Neural cell (in vitro differentiated cells): ENCODE data around the gene SERPINI1. TPM values are rescaled to one million over a fixed set of nuclear protein-coding genes. Genes with fewer than 3 reads are reported as not detected.

Experiments used
- H2AFZ ChIP-seq: fragments of 200-600, 300-800 bp; sonication (generic), shearing (Covaris generic); 2 replicates; pipeline ENCODE4 v1.6.0; 2014; ENCODE audit warnings: low read depth, mild to moderate bottlenecking, antibody characterized with exemption, low read length, moderate library complexity
- H3F3A ChIP-seq: fragments of 200-600 bp; shearing (Covaris generic); 2 replicates; pipeline ENCODE4 v1.6.1; 2016; ENCODE audit warnings: mild to moderate bottlenecking, moderate library complexity, mixed read lengths, antibody characterized with exemption, low read length; ENCODE audit not compliant: insufficient read depth, poor library complexity, severe bottlenecking
- H3K27ac ChIP-seq: fragments of 200-600, 300-800 bp; sonication (generic), shearing (Covaris generic); 2 replicates; pipeline ENCODE4 v1.5.1; 2014; ENCODE audit warnings: mild to moderate bottlenecking, low read length, moderate library complexity
- H3K27me3 ChIP-seq: fragments of 300-800, 200-600 bp; sonication (generic), shearing (Covaris generic); 2 replicates; pipeline ENCODE4 v1.6.0; 2014; ENCODE audit warnings: mild to moderate bottlenecking, low read depth, low read length, moderate library complexity; ENCODE audit not compliant: insufficient read depth
- H3K36me3 ChIP-seq: fragments of 300-800, 200-600 bp; sonication (generic), shearing (Covaris generic); 2 replicates; pipeline ENCODE4 v1.5.1; 2014; ENCODE audit warnings: mild to moderate bottlenecking, antibody characterized with exemption, low read length, moderate library complexity; ENCODE audit not compliant: insufficient read depth
- H3K4me2 ChIP-seq: fragments of 300-800, 200-600 bp; sonication (generic), shearing (Covaris generic); 2 replicates; pipeline ENCODE4 v1.6.0; 2014; ENCODE audit warnings: mild to moderate bottlenecking, low read length
- H3K4me3 ChIP-seq: fragments of 300-800, 200-600 bp; sonication (generic), shearing (Covaris generic); 2 replicates; pipeline ENCODE4 v1.5.1; 2014; ENCODE audit warnings: mild to moderate bottlenecking, low read length, moderate library complexity
- H3K79me2 ChIP-seq: fragments of 200-600 bp; shearing (Covaris generic); replicated peaks from 2 replicates; pipeline ENCODE4 v1.6.0; 2014; ENCODE audit warnings: mild to moderate bottlenecking, low read length, moderate library complexity; ENCODE audit not compliant: insufficient read depth
- H3K9ac ChIP-seq: fragments of 300-800, 200-600 bp; sonication (generic), shearing (Covaris generic); 2 replicates; pipeline ENCODE4 v1.6.1; 2016; ENCODE audit warnings: mild to moderate bottlenecking, low read length, mixed read lengths
- H3K9me2 ChIP-seq: fragments of 200-600 bp; shearing (Covaris generic); 2 replicates; pipeline ENCODE4 v1.6.1; 2016; ENCODE audit warnings: mild to moderate bottlenecking, low read length, mixed read lengths; ENCODE audit not compliant: insufficient read depth
- H3K9me3 ChIP-seq: fragments of 200-600, 300-800 bp; sonication (generic), shearing (Covaris generic); 2 replicates; pipeline ENCODE4 v1.6.1; 2016; ENCODE audit warnings: mild to moderate bottlenecking, mixed run types, low read length, moderate library complexity, mixed read lengths
- H4K20me1 ChIP-seq: fragments of 200-600 bp; shearing (Covaris generic); 2 replicates; pipeline ENCODE4 v1.6.1; 2016; ENCODE audit warnings: mild to moderate bottlenecking, mixed run types; ENCODE audit not compliant: insufficient read depth
- EP300 ChIP-seq: fragments of 450-650 bp; conservative IDR thresholded peaks from 2 replicates; pipeline ENCODE4 v1.6.1; 2014; ENCODE audit warnings: antibody characterized with exemption, mild to moderate bottlenecking, moderate library complexity; ENCODE audit not compliant: poor library complexity, severe bottlenecking
- EZH2 ChIP-seq: fragments of 200-600, 300-800 bp; shearing (Covaris generic), sonication (generic); IDR thresholded peaks from 2 replicates; pipeline ENCODE4 v1.6.1; 2014; ENCODE audit warnings: antibody characterized with exemption, low read length, borderline replicate concordance, mild to moderate bottlenecking; ENCODE audit not compliant: insufficient read depth, poor library complexity, severe bottlenecking
- MXI1 ChIP-seq: fragments of 450-650 bp; conservative IDR thresholded peaks from 2 replicates; pipeline ENCODE4 v1.6.1; 2014; ENCODE audit warnings: antibody characterized with exemption, mild to moderate bottlenecking; ENCODE audit not compliant: poor library complexity, severe bottlenecking
- POLR2AphosphoS5 ChIP-seq: IDR thresholded peaks from 2 replicates; pipeline ENCODE4 v1.6.1; 2012
- RAD21 ChIP-seq: fragments of 450-650 bp; conservative IDR thresholded peaks from 2 replicates; pipeline ENCODE4 v1.6.1; 2014; ENCODE audit warnings: antibody characterized with exemption, mild to moderate bottlenecking, moderate library complexity
- SMC3 ChIP-seq: fragments of 450-650 bp; conservative IDR thresholded peaks from 2 replicates; pipeline ENCODE4 v1.6.1; 2014; ENCODE audit warnings: antibody characterized with exemption, mild to moderate bottlenecking, moderate library complexity; ENCODE audit not compliant: poor library complexity
- TAF1 ChIP-seq: IDR thresholded peaks from 2 replicates; pipeline ENCODE4 v1.6.1; 2012; ENCODE audit warnings: low read depth
- polyA plus RNA-seq: library from polyadenylated mRNA; depleted of rRNA; stranded (reverse); fragments of >200 nt; gene quantifications from 2 replicates; pipeline ENCODE4 v1.2.3, GENCODE V29; 2014
- TF ChIP-seq, protein P1 (sequence below): IDR thresholded peaks from 2 replicates; pipeline ENCODE4 v1.6.1; 2012; ENCODE audit warnings: borderline replicate concordance
- TF ChIP-seq, protein P2 (sequence below): fragments of 450-650 bp; IDR thresholded peaks from 2 replicates; pipeline ENCODE4 v1.5.1; 2014; ENCODE audit warnings: antibody characterized with exemption, mild to moderate bottlenecking, moderate library complexity; ENCODE audit not compliant: poor library complexity, severe bottlenecking

Gene SERPINI1
- polyA plus RNA-seq, 1 donor from 2014 or later = 150 TPM

DNA sequence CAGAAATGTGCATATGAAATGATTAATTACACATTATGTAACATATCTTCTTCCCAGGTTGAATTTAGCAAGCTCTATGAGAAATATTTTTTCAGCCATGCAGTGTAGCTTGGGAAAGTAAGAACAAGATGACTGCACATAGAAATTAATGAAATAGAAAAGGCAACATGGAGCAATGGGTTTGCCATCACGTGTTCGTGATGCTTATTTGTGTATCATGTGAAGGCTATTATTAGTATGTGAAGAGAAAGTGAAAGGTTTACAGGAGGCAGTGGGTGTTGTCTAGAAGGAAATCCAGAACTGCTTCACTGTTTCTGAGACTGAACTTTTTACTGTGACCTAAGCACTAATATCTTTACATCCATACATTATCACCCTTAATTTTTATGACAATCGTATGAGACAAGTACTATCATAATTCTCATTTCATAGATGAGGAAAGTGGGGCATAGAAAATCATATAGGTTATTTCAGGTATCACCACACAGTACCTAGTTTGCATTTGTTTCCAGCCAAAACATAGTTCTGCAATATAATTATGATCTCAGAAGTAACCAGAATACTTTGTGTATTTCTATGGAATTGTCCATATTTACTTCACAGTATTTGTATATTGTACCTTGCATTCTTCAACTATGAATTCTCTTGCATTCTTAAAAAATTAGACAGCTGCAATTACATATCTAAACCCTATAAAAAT, 14.9 kb downstream of the SERPINI1 start:
- H3K9ac ChIP-seq = no peak overlapping the region
- H4K20me1 ChIP-seq = no peaks in the 10 kb centered on the region
- no peaks in the 10 kb centered on the region for H3K79me2 ChIP-seq
- no peaks in the 10 kb centered on the region for H3K9me2 ChIP-seq
- H2AFZ ChIP-seq = no peak overlapping the region
- peaks cover 6% of the 10 kb centered on the region for H3F3A ChIP-seq
- H3K27ac ChIP-seq = peak overlapping the region; percentile 71
- no peaks in the 10 kb centered on the region for H3K9me3 ChIP-seq
- H3K4me2 ChIP-seq = peak overlapping the region; percentile 31
- no peaks in the 10 kb centered on the region for H3K27me3 ChIP-seq
- TF ChIP-seq TAF1 (no peak), MXI1 (no peak), POLR2AphosphoS5 (no peak), EP300 (no peak), EZH2 (no peak), SMC3 (no peak), RAD21 (no peak)
- TF ChIP-seq, protein P1, sequence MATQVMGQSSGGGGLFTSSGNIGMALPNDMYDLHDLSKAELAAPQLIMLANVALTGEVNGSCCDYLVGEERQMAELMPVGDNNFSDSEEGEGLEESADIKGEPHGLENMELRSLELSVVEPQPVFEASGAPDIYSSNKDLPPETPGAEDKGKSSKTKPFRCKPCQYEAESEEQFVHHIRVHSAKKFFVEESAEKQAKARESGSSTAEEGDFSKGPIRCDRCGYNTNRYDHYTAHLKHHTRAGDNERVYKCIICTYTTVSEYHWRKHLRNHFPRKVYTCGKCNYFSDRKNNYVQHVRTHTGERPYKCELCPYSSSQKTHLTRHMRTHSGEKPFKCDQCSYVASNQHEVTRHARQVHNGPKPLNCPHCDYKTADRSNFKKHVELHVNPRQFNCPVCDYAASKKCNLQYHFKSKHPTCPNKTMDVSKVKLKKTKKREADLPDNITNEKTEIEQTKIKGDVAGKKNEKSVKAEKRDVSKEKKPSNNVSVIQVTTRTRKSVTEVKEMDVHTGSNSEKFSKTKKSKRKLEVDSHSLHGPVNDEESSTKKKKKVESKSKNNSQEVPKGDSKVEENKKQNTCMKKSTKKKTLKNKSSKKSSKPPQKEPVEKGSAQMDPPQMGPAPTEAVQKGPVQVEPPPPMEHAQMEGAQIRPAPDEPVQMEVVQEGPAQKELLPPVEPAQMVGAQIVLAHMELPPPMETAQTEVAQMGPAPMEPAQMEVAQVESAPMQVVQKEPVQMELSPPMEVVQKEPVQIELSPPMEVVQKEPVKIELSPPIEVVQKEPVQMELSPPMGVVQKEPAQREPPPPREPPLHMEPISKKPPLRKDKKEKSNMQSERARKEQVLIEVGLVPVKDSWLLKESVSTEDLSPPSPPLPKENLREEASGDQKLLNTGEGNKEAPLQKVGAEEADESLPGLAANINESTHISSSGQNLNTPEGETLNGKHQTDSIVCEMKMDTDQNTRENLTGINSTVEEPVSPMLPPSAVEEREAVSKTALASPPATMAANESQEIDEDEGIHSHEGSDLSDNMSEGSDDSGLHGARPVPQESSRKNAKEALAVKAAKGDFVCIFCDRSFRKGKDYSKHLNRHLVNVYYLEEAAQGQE = no peak
- TF ChIP-seq, protein P2, sequence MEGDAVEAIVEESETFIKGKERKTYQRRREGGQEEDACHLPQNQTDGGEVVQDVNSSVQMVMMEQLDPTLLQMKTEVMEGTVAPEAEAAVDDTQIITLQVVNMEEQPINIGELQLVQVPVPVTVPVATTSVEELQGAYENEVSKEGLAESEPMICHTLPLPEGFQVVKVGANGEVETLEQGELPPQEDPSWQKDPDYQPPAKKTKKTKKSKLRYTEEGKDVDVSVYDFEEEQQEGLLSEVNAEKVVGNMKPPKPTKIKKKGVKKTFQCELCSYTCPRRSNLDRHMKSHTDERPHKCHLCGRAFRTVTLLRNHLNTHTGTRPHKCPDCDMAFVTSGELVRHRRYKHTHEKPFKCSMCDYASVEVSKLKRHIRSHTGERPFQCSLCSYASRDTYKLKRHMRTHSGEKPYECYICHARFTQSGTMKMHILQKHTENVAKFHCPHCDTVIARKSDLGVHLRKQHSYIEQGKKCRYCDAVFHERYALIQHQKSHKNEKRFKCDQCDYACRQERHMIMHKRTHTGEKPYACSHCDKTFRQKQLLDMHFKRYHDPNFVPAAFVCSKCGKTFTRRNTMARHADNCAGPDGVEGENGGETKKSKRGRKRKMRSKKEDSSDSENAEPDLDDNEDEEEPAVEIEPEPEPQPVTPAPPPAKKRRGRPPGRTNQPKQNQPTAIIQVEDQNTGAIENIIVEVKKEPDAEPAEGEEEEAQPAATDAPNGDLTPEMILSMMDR = no peak
- peak overlapping the region; percentile 29 for H3K4me3 ChIP-seq
- no peaks in the 10 kb centered on the region for H3K36me3 ChIP-seq

GRCh38 chr3:167754049-167754448, 18.5 kb downstream of the SERPINI1 start:
- TF ChIP-seq RAD21 = no peak
- TF ChIP-seq POLR2AphosphoS5 = no peak
- no peak for TF ChIP-seq MXI1
- TF ChIP-seq EZH2 = no peak
- TF ChIP-seq, protein P1 = no peak
- TF ChIP-seq TAF1 = no peak
- TF ChIP-seq, protein P2 = no peak
- no peak for TF ChIP-seq EP300
- no peak for TF ChIP-seq SMC3
- no peak overlapping the region for H3K4me3 ChIP-seq

More at GRCh38 chr3:167754049-167754448, 18.5 kb downstream of the SERPINI1 start:
- H4K20me1 ChIP-seq = no peaks in the 10 kb centered on the region
- H3K4me2 ChIP-seq = no peak overlapping the region
- H3K79me2 ChIP-seq = no peaks in the 10 kb centered on the region
- H3K27me3 ChIP-seq = no peaks in the 10 kb centered on the region
- no peaks in the 10 kb centered on the region for H3K36me3 ChIP-seq
- no peak overlapping the region for H2AFZ ChIP-seq
- no peak overlapping the region for H3K9ac ChIP-seq
- peaks cover 6% of the 10 kb centered on the region for H3F3A ChIP-seq
- no peaks in the 10 kb centered on the region for H3K9me3 ChIP-seq
- H3K9me2 ChIP-seq = no peaks in the 10 kb centered on the region
- H3K27ac ChIP-seq = no peak overlapping the region
